Kidney (tissue), 19 donors: Measurements from ENCODE around the gene RABL2B. TPM values are rescaled to one million over a fixed set of nuclear protein-coding genes. Genes with fewer than 3 reads are reported as not detected.
"Not testable (repeated sequence)": the region's sequence is repeated elsewhere in the genome, so short reads cannot be mapped to it uniquely, and the experiment has no call there.

Source experiments
- DNase-seq, 5 donors: peaks; one replicate each; pipeline ENCODE4 v3.0.0-alpha.2; 2013 to 2020
- FAIRE-seq: peaks from 2 replicates; lab custom pipeline; 2012; peaks lifted over from hg19 to GRCh38; lab: Jason Lieb, UNC
- H3K27ac ChIP-seq, 2 donors: one replicate each; pipeline ENCODE4 v1.7.0; 2013; ENCODE audit warnings: low read depth in 2 of 2, low read length in 2 of 2, inconsistent platforms in 1 of 2
- H3K27me3 ChIP-seq: one replicate; pipeline ENCODE4 v1.7.1; 2013; ENCODE audit warnings: low read length, inconsistent platforms; ENCODE audit not compliant: control insufficient read depth, insufficient read depth
- H3K36me3 ChIP-seq, 3 donors: one replicate each; pipeline versions ENCODE4 v1.7.0 to v1.7.1; 2013; ENCODE audit warnings: low read length in 3 of 3, control low read depth in 1 of 3, inconsistent platforms in 1 of 3; ENCODE audit not compliant: insufficient read depth in 3 of 3, control insufficient read depth in 2 of 3
- H3K4me1 ChIP-seq, 3 donors: one replicate each; pipeline versions ENCODE4 v1.7.0 to v1.7.1; 2013; ENCODE audit warnings: low read length in 3 of 3, inconsistent platforms in 1 of 3, low read depth in 1 of 3; ENCODE audit not compliant: control insufficient read depth in 2 of 3, insufficient read depth in 2 of 3
- H3K4me3 ChIP-seq, 3 donors: one replicate each; pipeline versions ENCODE4 v1.7.0 to v1.8.1; 2013; ENCODE audit warnings: low read length in 3 of 3, control low read depth in 1 of 3, inconsistent platforms in 1 of 3
- H3K9ac ChIP-seq, 3 donors: one replicate each; pipeline versions ENCODE4 v1.7.0 to v1.7.1; 2013; ENCODE audit warnings: low read length in 3 of 3, control low read depth in 1 of 3, inconsistent platforms in 1 of 3
- H3K9me3 ChIP-seq, 3 donors: one replicate each; pipeline versions ENCODE4 v1.7.0 to v1.7.1; 2013; ENCODE audit warnings: low read length in 3 of 3, control low read depth in 1 of 3, inconsistent platforms in 1 of 3; ENCODE audit not compliant: control insufficient read depth in 2 of 3, insufficient read depth in 1 of 3
- intact Hi-C: fragments of 100-400 bp; cut with DNase I; formaldehyde crosslinking; loops from one replicate; pipeline ENCODE4 v1.11.1; 2022
- long read RNA-seq, 10 donors: library from polyadenylated mRNA in 1 of 10; unstranded in 1 of 10; transcript quantifications; one replicate each; pipeline ENCODE4 v2.0.0 and lab custom pipeline, GENCODE V29; 2021 to 2026
- polyA plus RNA-seq: library from polyadenylated mRNA; stranded (reverse); fragments of 350-450 nt; fragmentation: Illumina TruSeq; extraction: RNeasy Lipid Tissue Mini Kit (QIAGEN cat#74804); gene quantifications from one replicate; pipeline ENCODE4 v1.2.3, GENCODE V29; 2014; ENCODE audit warnings: low read depth, low replicate concordance; ENCODE audit not compliant: insufficient read depth
- total RNA-seq: library from RNA; stranded (reverse); fragmentation: NEBNext Ultra II Directional; extraction: Animal tissue kit (Norgen Biotek cat#: 25700); gene quantifications from one replicate; pipeline ENCODE4 v1.2.1, GENCODE V29; 2021
- donor health status: control.
- donor health status: control.
- donor health status: DM: yes; HTN: yes; CAD: no.
- donor health status: Normal renal cell carcinoma (clear cell type).

The RABL2B gene
- total RNA-seq (43.5 TPM), polyA plus RNA-seq (26.2 TPM)
- long read RNA-seq, donor 1, partial matches to known transcripts, result 0 of 8 reads
- long read RNA-seq, donor 1, other reads (novel, unspliced or antisense), result 6 of 8 reads
- long read RNA-seq, donor 2, partial matches to known transcripts, result 8 of 13 reads
- long read RNA-seq, donor 2, other reads (novel, unspliced or antisense), result 0 of 13 reads
- long read RNA-seq, donor 3, partial matches to known transcripts, result 0 of 5 reads
- long read RNA-seq, donor 3, other reads (novel, unspliced or antisense), result 0 of 5 reads
- long read RNA-seq, donor 4, partial matches to known transcripts, result 0 of 2 reads
- long read RNA-seq, donor 4, other reads (novel, unspliced or antisense), result 0 of 2 reads
- long read RNA-seq, donor 5, result 0 reads
- long read RNA-seq, donor 6, partial matches to known transcripts, result 0 of 2 reads
- long read RNA-seq, donor 6, other reads (novel, unspliced or antisense), result 0 of 2 reads
- long read RNA-seq, donor 7, transcript RABL2B-201 (9 exons, 2,140 nt), result major isoform, 6 of 31 reads
- long read RNA-seq, donor 7, partial matches to known transcripts, result 6 of 31 reads
- long read RNA-seq, donor 7, other reads (novel, unspliced or antisense), result 17 of 31 reads
- long read RNA-seq, donor 8, partial matches to known transcripts, result 0 of 3 reads
- long read RNA-seq, donor 8, other reads (novel, unspliced or antisense), result 0 of 3 reads
- long read RNA-seq, donor 9, partial matches to known transcripts, result 0 of 2 reads
- long read RNA-seq, donor 9, other reads (novel, unspliced or antisense), result 0 of 2 reads
- long read RNA-seq, donor 10, partial matches to known transcripts, result 7 of 39 reads
- long read RNA-seq, donor 10, other reads (novel, unspliced or antisense), result 29 of 39 reads

- H3K36me3 ChIP-seq, H3K27me3 ChIP-seq, intact Hi-C loops, H3K9me3 ChIP-seq, H3K9ac ChIP-seq, H3K27ac ChIP-seq, FAIRE-seq, H3K4me1 ChIP-seq: not testable (repeated sequence)
- H3K4me3 ChIP-seq, result peak within 1 kb of the TSS; percentile 59 to 70 (median 60)
- DNase-seq, result peak; percentile 87 to 96 (median 90)
Observed at GRCh38 chr22:50783033-50783879, at the start of gene RABL2B. TSS of gene RABL2B (minus strand) at chr22:50783636. CDS start at chr22:50782294, 1,342 bp downstream.

GRCh38 chr22:50786936-50787335 is 3.5 kb upstream of the RABL2B start:
- H3K36me3 ChIP-seq, H3K27me3 ChIP-seq, H3K9ac ChIP-seq, FAIRE-seq, intact Hi-C loops, H3K4me3 ChIP-seq, H3K9me3 ChIP-seq, DNase-seq, H3K4me1 ChIP-seq, H3K27ac ChIP-seq: not testable (repeated sequence)

GRCh38 chr22:50785289-50785688 is 1.9 kb upstream of the RABL2B start:
- H3K27ac ChIP-seq, H3K4me3 ChIP-seq, DNase-seq, H3K9me3 ChIP-seq, H3K36me3 ChIP-seq, intact Hi-C loops, H3K27me3 ChIP-seq, FAIRE-seq, H3K4me1 ChIP-seq, H3K9ac ChIP-seq: not testable (repeated sequence)

- H3K4me1 ChIP-seq, H3K9ac ChIP-seq, intact Hi-C loops, H3K27me3 ChIP-seq, H3K9me3 ChIP-seq, FAIRE-seq, H3K36me3 ChIP-seq, H3K27ac ChIP-seq: not testable (repeated sequence)
- H3K4me3 ChIP-seq, result peak overlapping the region; percentile 37 to 59 (median 55)
- DNase-seq, result peak in 1 of 5 donors; percentile 41
Observed at GRCh38 chr22:50783880-50784276, 442 bp upstream of the RABL2B start.

GRCh38 chr22:50782253-50782652 is 1.2 kb downstream of the RABL2B start:
- H3K9me3 ChIP-seq, FAIRE-seq, H3K4me1 ChIP-seq, H3K27ac ChIP-seq, intact Hi-C loops, H3K9ac ChIP-seq, DNase-seq, H3K4me3 ChIP-seq, H3K36me3 ChIP-seq, H3K27me3 ChIP-seq: not testable (repeated sequence)

- H3K4me3 ChIP-seq, H3K9ac ChIP-seq, H3K36me3 ChIP-seq, DNase-seq, H3K9me3 ChIP-seq, H3K4me1 ChIP-seq, H3K27ac ChIP-seq, intact Hi-C loops, H3K27me3 ChIP-seq, FAIRE-seq: not testable (repeated sequence)
Observed at GRCh38 chr22:50780244-50780643, 3.2 kb downstream of the RABL2B start.

- H3K36me3 ChIP-seq, H3K9ac ChIP-seq, H3K27me3 ChIP-seq, H3K4me1 ChIP-seq, DNase-seq, FAIRE-seq, H3K9me3 ChIP-seq, H3K27ac ChIP-seq, H3K4me3 ChIP-seq, intact Hi-C loops: not testable (repeated sequence)
Observed at GRCh38 chr22:50777631-50778030, 5.8 kb downstream of the RABL2B start.
